ENCODE results near the gene WAC.
A peak's percentile ranks its signal among the peaks of the same experiment; 100 is the strongest.

WAC gene

GRCh38 chr10:28575852-28576251, 42.9 kb downstream of the WAC start:
- H3K4me3 ChIP-seq (ENCODE audit: low read depth in 1 of 5, low read length in 5 of 5): no peak overlapping the region
- H3K36me3 ChIP-seq (ENCODE audit: control insufficient read depth in 5 of 5, insufficient read depth in 5 of 5, low read length in 5 of 5): peaks cover 0 to 5% (median 3%) of the 10 kb centered on the region in 5 donors
- H3K27me3 ChIP-seq (ENCODE audit: control insufficient read depth in 5 of 5, insufficient read depth in 4 of 5, low read length in 5 of 5): no peaks in the 10 kb centered on the region
- H3K27ac ChIP-seq (ENCODE audit: low read depth, low read length): no peak overlapping the region
- H3K9ac ChIP-seq (ENCODE audit: low read length in 5 of 5): no peak overlapping the region
- H3K4me1 ChIP-seq (ENCODE audit: control insufficient read depth in 5 of 5, insufficient read depth in 5 of 5, low read length in 5 of 5): peaks cover 0 to 13% (median 9%) of the 10 kb centered on the region in 5 donors
- H3K9me3 ChIP-seq (ENCODE audit: control insufficient read depth in 5 of 5, low read length in 5 of 5): no peaks in the 10 kb centered on the region

DNA sequence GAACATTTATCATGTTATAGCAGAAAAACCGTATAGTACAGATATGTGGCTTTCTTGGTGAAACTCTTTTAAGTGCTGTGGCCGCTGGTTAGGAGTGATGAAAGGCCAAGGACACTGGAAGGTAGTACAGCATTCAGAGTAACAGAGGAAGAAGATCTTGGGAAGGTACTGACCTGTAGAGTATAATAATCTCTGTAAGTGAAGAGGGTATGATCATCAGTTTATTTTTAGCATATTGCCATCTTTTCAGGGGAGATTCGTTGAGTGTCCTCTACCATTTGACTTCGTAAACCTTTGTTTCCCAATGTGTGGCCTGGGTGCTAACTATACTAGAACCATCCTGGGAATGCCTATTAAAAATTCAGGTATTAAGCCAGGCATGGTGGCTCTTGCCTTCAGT, 44.6 kb downstream of the WAC start:
- no peaks in the 10 kb centered on the region for H3K9me3 ChIP-seq (ENCODE audit: control insufficient read depth in 5 of 5, low read length in 5 of 5)
- no peaks in the 10 kb centered on the region for H3K27me3 ChIP-seq (ENCODE audit: control insufficient read depth in 5 of 5, insufficient read depth in 4 of 5, low read length in 5 of 5)
- H3K9ac ChIP-seq (ENCODE audit: low read length in 5 of 5): no peak overlapping the region
- peaks cover 0 to 3% (median 0%) of the 10 kb centered on the region in 5 donors for H3K36me3 ChIP-seq (ENCODE audit: control insufficient read depth in 5 of 5, insufficient read depth in 5 of 5, low read length in 5 of 5)
- H3K27ac ChIP-seq (ENCODE audit: low read depth, low read length): no peak overlapping the region
- no peak overlapping the region for H3K4me3 ChIP-seq (ENCODE audit: low read depth in 1 of 5, low read length in 5 of 5)
- H3K4me1 ChIP-seq (ENCODE audit: control insufficient read depth in 5 of 5, insufficient read depth in 5 of 5, low read length in 5 of 5): peaks cover 0 to 24% (median 9%) of the 10 kb centered on the region in 5 donors

DNA sequence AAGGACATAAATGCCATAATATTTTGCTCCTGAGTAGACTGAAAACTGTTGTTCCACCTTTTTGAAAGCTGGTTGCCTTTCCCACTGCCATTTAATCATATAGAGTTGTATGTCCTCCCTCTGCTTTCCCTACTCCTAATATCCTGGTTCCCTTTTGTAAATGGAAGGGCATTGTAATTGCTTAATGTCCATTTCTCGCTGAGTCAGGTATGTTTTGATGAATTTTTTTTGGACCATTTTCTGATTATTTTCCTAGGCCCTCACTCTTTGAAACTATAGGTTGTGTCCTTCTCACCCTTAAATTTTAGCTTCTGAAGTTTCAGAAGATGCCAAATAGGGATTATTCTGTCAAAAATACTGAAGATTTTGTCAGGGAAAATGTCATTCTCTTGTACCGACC, 45.5 kb downstream of the WAC start:
- H3K36me3 ChIP-seq (ENCODE audit: control insufficient read depth in 5 of 5, insufficient read depth in 5 of 5, low read length in 5 of 5): peaks cover 0 to 7% (median 5%) of the 10 kb centered on the region in 5 donors
- no peak overlapping the region for H3K27ac ChIP-seq (ENCODE audit: low read depth, low read length)
- H3K9me3 ChIP-seq (ENCODE audit: control insufficient read depth in 5 of 5, low read length in 5 of 5): no peaks in the 10 kb centered on the region
- peaks cover 0 to 21% (median 7%) of the 10 kb centered on the region in 5 donors for H3K4me1 ChIP-seq (ENCODE audit: control insufficient read depth in 5 of 5, insufficient read depth in 5 of 5, low read length in 5 of 5)
- no peak overlapping the region for H3K9ac ChIP-seq (ENCODE audit: low read length in 5 of 5)
- no peaks in the 10 kb centered on the region for H3K27me3 ChIP-seq (ENCODE audit: control insufficient read depth in 5 of 5, insufficient read depth in 4 of 5, low read length in 5 of 5)
- no peak overlapping the region for H3K4me3 ChIP-seq (ENCODE audit: low read depth in 1 of 5, low read length in 5 of 5)

- Histone ChIP-seq H3K27me3 (ENCODE audit: control insufficient read depth in 5 of 5, insufficient read depth in 4 of 5, low read length in 5 of 5) (no peaks in the 10 kb centered on the region), H3K9me3 (ENCODE audit: control insufficient read depth in 5 of 5, low read length in 5 of 5) (no peaks in the 10 kb centered on the region), H3K9ac (ENCODE audit: low read length in 5 of 5) (no peak overlapping the region), H3K36me3 (ENCODE audit: control insufficient read depth in 5 of 5, insufficient read depth in 5 of 5, low read length in 5 of 5) (peaks cover 15 to 28% (median 21%) of the 10 kb centered on the region in 5 donors), H3K4me1 (ENCODE audit: control insufficient read depth in 5 of 5, insufficient read depth in 5 of 5, low read length in 5 of 5) (peaks cover 0 to 14% (median 6%) of the 10 kb centered on the region in 5 donors), H3K27ac (ENCODE audit: low read depth, low read length) (no peak overlapping the region), H3K4me3 (ENCODE audit: low read depth in 1 of 5, low read length in 5 of 5) (no peak overlapping the region)
Measured at GRCh38 chr10:28580825-28581224, 47.9 kb downstream of the WAC start.

- Histone ChIP-seq H3K4me3 (ENCODE audit: low read depth in 1 of 5, low read length in 5 of 5) (no peak overlapping the region), H3K9me3 (ENCODE audit: control insufficient read depth in 5 of 5, low read length in 5 of 5) (no peaks in the 10 kb centered on the region), H3K36me3 (ENCODE audit: control insufficient read depth in 5 of 5, insufficient read depth in 5 of 5, low read length in 5 of 5) (peaks cover 15 to 33% (median 23%) of the 10 kb centered on the region in 5 donors), H3K9ac (ENCODE audit: low read length in 5 of 5) (no peak overlapping the region), H3K27ac (ENCODE audit: low read depth, low read length) (no peak overlapping the region), H3K27me3 (ENCODE audit: control insufficient read depth in 5 of 5, insufficient read depth in 4 of 5, low read length in 5 of 5) (no peaks in the 10 kb centered on the region), H3K4me1 (ENCODE audit: control insufficient read depth in 5 of 5, insufficient read depth in 5 of 5, low read length in 5 of 5) (peaks cover 0 to 15% (median 8%) of the 10 kb centered on the region in 5 donors)
Measured at GRCh38 chr10:28581916-28582315, 49.0 kb downstream of the WAC start.

- Histone ChIP-seq H3K9me3 (ENCODE audit: control insufficient read depth in 5 of 5, low read length in 5 of 5) (no peaks in the 10 kb centered on the region), H3K27ac (ENCODE audit: low read depth, low read length) (no peak overlapping the region), H3K4me3 (ENCODE audit: low read depth in 1 of 5, low read length in 5 of 5) (no peak overlapping the region), H3K36me3 (ENCODE audit: control insufficient read depth in 5 of 5, insufficient read depth in 5 of 5, low read length in 5 of 5) (peaks cover 15 to 36% (median 26%) of the 10 kb centered on the region in 5 donors), H3K27me3 (ENCODE audit: control insufficient read depth in 5 of 5, insufficient read depth in 4 of 5, low read length in 5 of 5) (no peaks in the 10 kb centered on the region), H3K9ac (ENCODE audit: low read length in 5 of 5) (no peak overlapping the region), H3K4me1 (ENCODE audit: control insufficient read depth in 5 of 5, insufficient read depth in 5 of 5, low read length in 5 of 5) (peaks cover 4 to 29% (median 22%) of the 10 kb centered on the region in 5 donors)
Measured at GRCh38 chr10:28585076-28585475, 52.2 kb downstream of the WAC start.

DNA sequence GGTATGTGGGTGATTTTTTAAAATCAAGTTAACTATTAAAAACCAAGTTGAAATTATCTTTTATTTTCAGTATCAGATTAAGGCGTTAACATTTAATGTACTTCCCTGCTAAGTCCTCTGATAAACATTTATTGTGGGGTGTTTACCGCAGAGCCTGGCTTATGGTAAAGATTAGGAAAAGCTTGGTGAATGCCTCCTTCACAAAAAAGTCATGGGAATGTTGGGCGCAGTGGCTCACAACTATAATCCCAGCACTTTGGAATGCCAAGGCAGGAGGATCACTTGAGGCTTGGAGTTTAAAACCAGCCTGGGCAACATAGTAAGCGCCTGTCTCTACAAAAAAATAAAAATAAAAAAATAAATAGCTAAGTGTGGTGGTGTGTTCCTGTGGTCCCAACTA, 53.3 kb downstream of the WAC start:
- no peaks in the 10 kb centered on the region for H3K27me3 ChIP-seq (ENCODE audit: control insufficient read depth in 5 of 5, insufficient read depth in 4 of 5, low read length in 5 of 5)
- no peak overlapping the region for H3K9ac ChIP-seq (ENCODE audit: low read length in 5 of 5)
- H3K9me3 ChIP-seq (ENCODE audit: control insufficient read depth in 5 of 5, low read length in 5 of 5): no peaks in the 10 kb centered on the region
- H3K4me3 ChIP-seq (ENCODE audit: low read depth in 1 of 5, low read length in 5 of 5): no peak overlapping the region
- H3K27ac ChIP-seq (ENCODE audit: low read depth, low read length): no peak overlapping the region
- H3K36me3 ChIP-seq (ENCODE audit: control insufficient read depth in 5 of 5, insufficient read depth in 5 of 5, low read length in 5 of 5): peaks cover 19 to 46% (median 37%) of the 10 kb centered on the region in 5 donors
- peaks cover 4 to 29% (median 22%) of the 10 kb centered on the region in 5 donors for H3K4me1 ChIP-seq (ENCODE audit: control insufficient read depth in 5 of 5, insufficient read depth in 5 of 5, low read length in 5 of 5)

DNA sequence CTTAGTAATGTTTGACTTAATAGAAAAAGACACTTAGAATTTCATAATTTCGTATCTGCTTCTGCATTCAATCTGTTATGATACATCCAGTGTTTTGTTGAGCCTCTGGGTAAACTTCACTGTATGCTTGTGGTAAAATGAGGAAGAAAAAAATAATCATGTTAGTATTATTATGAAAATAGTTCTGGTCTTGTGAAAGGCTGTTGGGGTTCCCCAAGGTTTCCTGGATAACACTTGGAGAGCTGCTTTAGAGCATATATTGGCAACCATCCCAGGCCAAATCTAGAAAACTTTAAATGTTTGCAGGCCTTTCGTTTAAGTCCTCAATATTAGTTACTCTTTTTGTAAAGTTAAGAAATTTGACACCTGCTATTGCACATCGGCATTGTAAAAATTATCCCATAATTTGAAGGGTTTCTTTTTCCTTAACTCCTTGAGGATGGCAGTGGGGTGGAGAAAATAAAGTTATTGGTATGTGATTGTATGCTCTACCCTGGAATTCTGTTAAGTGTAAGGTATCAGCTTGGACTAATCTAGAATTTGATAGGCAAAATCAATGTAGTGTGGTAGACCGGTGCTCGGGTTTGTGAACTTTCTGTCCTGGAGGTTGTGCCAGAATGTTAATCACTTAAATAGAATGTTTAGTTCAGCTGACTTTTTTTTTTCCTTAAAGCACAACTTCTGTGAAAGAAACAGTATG, 54.5 kb downstream of the WAC start:
- Histone ChIP-seq H3K27ac (ENCODE audit: low read depth, low read length) (peak overlapping the region; percentile 73), H3K4me1 (ENCODE audit: control insufficient read depth in 5 of 5, insufficient read depth in 5 of 5, low read length in 5 of 5) (peaks cover 4 to 29% (median 18%) of the 10 kb centered on the region in 5 donors), H3K9ac (ENCODE audit: low read length in 5 of 5) (peak overlapping the region in 2 of 5 donors; percentile 21 to 40), H3K9me3 (ENCODE audit: control insufficient read depth in 5 of 5, low read length in 5 of 5) (no peaks in the 10 kb centered on the region), H3K4me3 (ENCODE audit: low read depth in 1 of 5, low read length in 5 of 5) (no peak overlapping the region), H3K36me3 (ENCODE audit: control insufficient read depth in 5 of 5, insufficient read depth in 5 of 5, low read length in 5 of 5) (peaks cover 25 to 52% (median 46%) of the 10 kb centered on the region in 5 donors), H3K27me3 (ENCODE audit: control insufficient read depth in 5 of 5, insufficient read depth in 4 of 5, low read length in 5 of 5) (no peaks in the 10 kb centered on the region)

- no peak overlapping the region for H3K4me3 ChIP-seq (ENCODE audit: low read depth in 1 of 5, low read length in 5 of 5)
- no peaks in the 10 kb centered on the region for H3K9me3 ChIP-seq (ENCODE audit: control insufficient read depth in 5 of 5, low read length in 5 of 5)
- H3K4me1 ChIP-seq (ENCODE audit: control insufficient read depth in 5 of 5, insufficient read depth in 5 of 5, low read length in 5 of 5): peaks cover 4 to 29% (median 21%) of the 10 kb centered on the region in 5 donors
- peak overlapping the region; percentile 73 for H3K27ac ChIP-seq (ENCODE audit: low read depth, low read length)
- H3K27me3 ChIP-seq (ENCODE audit: control insufficient read depth in 5 of 5, insufficient read depth in 4 of 5, low read length in 5 of 5): no peaks in the 10 kb centered on the region
- H3K9ac ChIP-seq (ENCODE audit: low read length in 5 of 5): peak overlapping the region in 3 of 5 donors; percentile 39 to 59 (median 40)
- peaks cover 25 to 52% (median 46%) of the 10 kb centered on the region in 5 donors for H3K36me3 ChIP-seq (ENCODE audit: control insufficient read depth in 5 of 5, insufficient read depth in 5 of 5, low read length in 5 of 5)
Measured at GRCh38 chr10:28587970-28588290, 55.0 kb downstream of the WAC start.

GRCh38 chr10:28592953-28593352, 60.0 kb downstream of the WAC start:
- H3K27ac ChIP-seq (ENCODE audit: low read depth, low read length): peak overlapping the region; percentile 52
- H3K9ac ChIP-seq (ENCODE audit: low read length in 5 of 5): no peak overlapping the region
- peaks cover 0 to 22% (median 12%) of the 10 kb centered on the region in 5 donors for H3K4me1 ChIP-seq (ENCODE audit: control insufficient read depth in 5 of 5, insufficient read depth in 5 of 5, low read length in 5 of 5)
- no peaks in the 10 kb centered on the region for H3K27me3 ChIP-seq (ENCODE audit: control insufficient read depth in 5 of 5, insufficient read depth in 4 of 5, low read length in 5 of 5)
- no peak overlapping the region for H3K4me3 ChIP-seq (ENCODE audit: low read depth in 1 of 5, low read length in 5 of 5)
- peaks cover 17 to 33% (median 28%) of the 10 kb centered on the region in 5 donors for H3K36me3 ChIP-seq (ENCODE audit: control insufficient read depth in 5 of 5, insufficient read depth in 5 of 5, low read length in 5 of 5)
- H3K9me3 ChIP-seq (ENCODE audit: control insufficient read depth in 5 of 5, low read length in 5 of 5): no peaks in the 10 kb centered on the region
